Anterior cingulate cortex (tissue), 58 donors: ENCODE results near the gene FHL3.
"Not testable (repeated sequence)": the region's sequence is repeated elsewhere in the genome, so short reads cannot be mapped to it uniquely, and the experiment has no call there.

ENCODE experiments used
- DNase-seq, 58 donors: peaks; one replicate each; lab custom pipeline; 2025; lab: John Stamatoyannopoulos, UW

The FHL3 gene

GRCh38 chr1:38037221-38037939, 32.1 kb upstream of the FHL3 start:
- no peak for DNase-seq

GRCh38 chr1:38034871-38035270, 29.6 kb upstream of the FHL3 start:
- DNase-seq: no peak

- DNase-seq: not testable (repeated sequence)
These were observed 27.7 kb upstream of the FHL3 start for GRCh38 chr1:38032992-38033391.

- DNase-seq: no peak
These were observed 26.2 kb upstream of the FHL3 start for GRCh38 chr1:38031513-38031866.

- no peak for DNase-seq
These were observed 25.5 kb upstream of the FHL3 start for GRCh38 chr1:38030596-38031512.

- DNase-seq: peak in 1 of 58 donors; percentile 14
These were observed 24.6 kb upstream of the FHL3 start for GRCh38 chr1:38029685-38030511.

GRCh38 chr1:38029081-38029681, 23.9 kb upstream of the FHL3 start:
- DNase-seq: peak in 14 of 58 donors; percentile 26 to 75 (median 52)

- DNase-seq: no peak
These were observed 23.4 kb upstream of the FHL3 start for GRCh38 chr1:38028671-38029070.

- no peak for DNase-seq
These were observed 22.8 kb upstream of the FHL3 start for GRCh38 chr1:38028105-38028591.

- peak in 1 of 58 donors; percentile 32 for DNase-seq
These were observed 22.1 kb upstream of the FHL3 start for GRCh38 chr1:38027201-38028104.

- peak in 37 of 58 donors; percentile 12 to 74 (median 35) for DNase-seq
These were observed 21.4 kb upstream of the FHL3 start for GRCh38 chr1:38026592-38027200.

- no peak for DNase-seq
These were observed 20.4 kb upstream of the FHL3 start for GRCh38 chr1:38025664-38026063.

- DNase-seq: no peak
These were observed 19.9 kb upstream of the FHL3 start for GRCh38 chr1:38025233-38025632.

- no peak for DNase-seq
These were observed 17.5 kb upstream of the FHL3 start for GRCh38 chr1:38022810-38023209.

GRCh38 chr1:38021969-38022368, 16.7 kb upstream of the FHL3 start:
- no peak for DNase-seq

- DNase-seq: no peak
These were observed 15.1 kb upstream of the FHL3 start for GRCh38 chr1:38020396-38020795.

- DNase-seq: no peak
These were observed 13.6 kb upstream of the FHL3 start for GRCh38 chr1:38018864-38019343.

- peak in 2 of 58 donors; percentile 14 to 22 for DNase-seq
These were observed 10.8 kb upstream of the FHL3 start for GRCh38 chr1:38015978-38016725.
